Ascending aorta (tissue), 2 donors: ENCODE measurements around the gene FBXO15. TPM values are rescaled to one million over a fixed set of nuclear protein-coding genes. Genes with fewer than 3 reads are reported as not detected.

Source experiments
- DNase-seq, 2 donors: peaks; one replicate each; pipeline ENCODE4 v3.0.0-alpha.2; 2019; ENCODE audit warnings: low spot score in 2 of 2
- H3K27ac ChIP-seq, 2 donors: fragments of 200-600 bp; sonication (generic); one replicate each; pipeline ENCODE4 v1.5.1; 2016 to 2017; ENCODE audit warnings: mild to moderate bottlenecking in 1 of 2
- H3K27me3 ChIP-seq: fragments of 200-600 bp; sonication (generic); one replicate; pipeline ENCODE4 v1.5.1; 2017
- H3K36me3 ChIP-seq, 2 donors: fragments of 200-600 bp; sonication (generic); one replicate each; pipeline ENCODE4 v1.5.1; 2016
- H3K4me1 ChIP-seq, 2 donors: fragments of 200-600 bp; sonication (generic); one replicate each; pipeline ENCODE4 v1.5.1; 2016 to 2017; ENCODE audit warnings: mild to moderate bottlenecking in 1 of 2
- H3K4me3 ChIP-seq, 2 donors: fragments of 200-600 bp; sonication (generic); one replicate each; pipeline ENCODE4 v1.5.1; 2016 to 2017; ENCODE audit warnings: mild to moderate bottlenecking in 1 of 2
- H3K9me3 ChIP-seq, 2 donors: fragments of 200-600 bp; sonication (generic); one replicate each; pipeline ENCODE4 v1.5.1; 2016
- CTCF ChIP-seq, 3 experiments: fragments of 200-600 bp in 2 of 3; fragments of 450-650 bp in 1 of 3; sonication (generic) in 2 of 3; IDR thresholded peaks; one replicate each; pipeline ENCODE4 v1.5.1; 2016 to 2019; ENCODE audit warnings: antibody characterized with exemption in 3 of 3, mild to moderate bottlenecking in 1 of 3, moderate library complexity in 1 of 3
- intact Hi-C: fragments of 100-400 bp; cut with DNase I; formaldehyde crosslinking; loops from one replicate; pipeline ENCODE4 v1.15.1; 2023
- total RNA-seq: library from RNA; depleted of rRNA; stranded (reverse); fragments of >200 nt; gene quantifications from one replicate; pipeline ENCODE4 v1.1.0, GENCODE V29; 2016

FBXO15 gene
- total RNA-seq, 1 donor from 2014 or later: not detected

- no peak overlapping the region for H3K4me3 ChIP-seq
- H3K9me3 ChIP-seq: peaks cover 0 to 5% of the 10 kb centered on the region in 2 donors
- H3K4me1 ChIP-seq: no peaks in the 10 kb centered on the region
- intact Hi-C loops: no loop called here
- H3K27me3 ChIP-seq: no peaks in the 10 kb centered on the region
- H3K36me3 ChIP-seq: no peaks in the 10 kb centered on the region
- no peak overlapping the region for H3K27ac ChIP-seq
- TF ChIP-seq CTCF (IDR thresholded peaks at IDR 0.05): no peak
- DNase-seq: no peak
These were observed 33.5 kb downstream of the FBXO15 start for GRCh38 chr18:74114116-74114515.

GRCh38 chr18:74113711-74114110, 33.9 kb downstream of the FBXO15 start:
- TF ChIP-seq CTCF (IDR thresholded peaks at IDR 0.05): no peak
- Histone ChIP-seq H3K27me3 (no peaks in the 10 kb centered on the region), H3K4me3 (no peak overlapping the region), H3K4me1 (no peaks in the 10 kb centered on the region), H3K9me3 (peaks cover 0 to 5% of the 10 kb centered on the region in 2 donors), H3K36me3 (no peaks in the 10 kb centered on the region), H3K27ac (no peak overlapping the region)
- intact Hi-C loops: no loop called here
- no peak for DNase-seq

GRCh38 chr18:74110976-74111375, 36.7 kb downstream of the FBXO15 start:
- Histone ChIP-seq H3K36me3 (no peaks in the 10 kb centered on the region), H3K27ac (no peak overlapping the region), H3K4me1 (no peaks in the 10 kb centered on the region), H3K9me3 (peaks cover 0 to 10% of the 10 kb centered on the region in 2 donors), H3K27me3 (no peaks in the 10 kb centered on the region), H3K4me3 (no peak overlapping the region)
- DNase-seq: no peak
- intact Hi-C loops: no loop called here
- TF ChIP-seq CTCF (IDR thresholded peaks at IDR 0.05): no peak

GRCh38 chr18:74110149-74110548, 37.5 kb downstream of the FBXO15 start:
- H3K9me3 ChIP-seq: peaks cover 0 to 10% of the 10 kb centered on the region in 2 donors
- H3K4me1 ChIP-seq: no peaks in the 10 kb centered on the region
- no peak overlapping the region for H3K27ac ChIP-seq
- no peaks in the 10 kb centered on the region for H3K36me3 ChIP-seq
- TF ChIP-seq CTCF (IDR thresholded peaks at IDR 0.05): no peak
- no peak overlapping the region for H3K4me3 ChIP-seq
- no peaks in the 10 kb centered on the region for H3K27me3 ChIP-seq
- DNase-seq: no peak
- intact Hi-C loops: no loop called here

GRCh38 chr18:74108460-74108859, 39.2 kb downstream of the FBXO15 start:
- Histone ChIP-seq H3K27me3 (no peaks in the 10 kb centered on the region), H3K27ac (no peak overlapping the region), H3K4me3 (no peak overlapping the region), H3K9me3 (peaks cover 0 to 10% of the 10 kb centered on the region in 2 donors), H3K4me1 (no peaks in the 10 kb centered on the region), H3K36me3 (no peaks in the 10 kb centered on the region)
- TF ChIP-seq CTCF (IDR thresholded peaks at IDR 0.05): no peak
- intact Hi-C loops: no loop called here
- DNase-seq: no peak

GRCh38 chr18:74097803-74098202, 49.8 kb downstream of the FBXO15 start:
- peaks cover 0 to 11% of the 10 kb centered on the region in 2 donors for H3K9me3 ChIP-seq

More at GRCh38 chr18:74097803-74098202, 49.8 kb downstream of the FBXO15 start:
- Histone ChIP-seq H3K4me1 (no peaks in the 10 kb centered on the region), H3K4me3 (no peak overlapping the region), H3K27me3 (no peaks in the 10 kb centered on the region), H3K27ac (no peak overlapping the region), H3K36me3 (no peaks in the 10 kb centered on the region)
- intact Hi-C loops: no loop called here
- TF ChIP-seq CTCF (IDR thresholded peaks at IDR 0.05): no peak
- DNase-seq: no peak
